Neural cell (in vitro differentiated cells): ENCODE data around the gene CPNE2. TPM values are rescaled to one million over a fixed set of nuclear protein-coding genes. Genes with fewer than 3 reads are reported as not detected.

Experiments
- H2AFZ ChIP-seq: fragments of 200-600, 300-800 bp; sonication (generic), shearing (Covaris generic); 2 replicates; pipeline ENCODE4 v1.6.0; 2014; ENCODE audit warnings: low read depth, mild to moderate bottlenecking, antibody characterized with exemption, low read length, moderate library complexity
- H3F3A ChIP-seq: fragments of 200-600 bp; shearing (Covaris generic); 2 replicates; pipeline ENCODE4 v1.6.1; 2016; ENCODE audit warnings: mild to moderate bottlenecking, moderate library complexity, mixed read lengths, antibody characterized with exemption, low read length; ENCODE audit not compliant: insufficient read depth, poor library complexity, severe bottlenecking
- H3K27ac ChIP-seq: fragments of 200-600, 300-800 bp; sonication (generic), shearing (Covaris generic); 2 replicates; pipeline ENCODE4 v1.5.1; 2014; ENCODE audit warnings: mild to moderate bottlenecking, low read length, moderate library complexity
- H3K27me3 ChIP-seq: fragments of 300-800, 200-600 bp; sonication (generic), shearing (Covaris generic); 2 replicates; pipeline ENCODE4 v1.6.0; 2014; ENCODE audit warnings: mild to moderate bottlenecking, low read depth, low read length, moderate library complexity; ENCODE audit not compliant: insufficient read depth
- H3K36me3 ChIP-seq: fragments of 300-800, 200-600 bp; sonication (generic), shearing (Covaris generic); 2 replicates; pipeline ENCODE4 v1.5.1; 2014; ENCODE audit warnings: mild to moderate bottlenecking, antibody characterized with exemption, low read length, moderate library complexity; ENCODE audit not compliant: insufficient read depth
- H3K4me2 ChIP-seq: fragments of 300-800, 200-600 bp; sonication (generic), shearing (Covaris generic); 2 replicates; pipeline ENCODE4 v1.6.0; 2014; ENCODE audit warnings: mild to moderate bottlenecking, low read length
- H3K4me3 ChIP-seq: fragments of 300-800, 200-600 bp; sonication (generic), shearing (Covaris generic); 2 replicates; pipeline ENCODE4 v1.5.1; 2014; ENCODE audit warnings: mild to moderate bottlenecking, low read length, moderate library complexity
- H3K79me2 ChIP-seq: fragments of 200-600 bp; shearing (Covaris generic); replicated peaks from 2 replicates; pipeline ENCODE4 v1.6.0; 2014; ENCODE audit warnings: mild to moderate bottlenecking, low read length, moderate library complexity; ENCODE audit not compliant: insufficient read depth
- H3K9ac ChIP-seq: fragments of 300-800, 200-600 bp; sonication (generic), shearing (Covaris generic); 2 replicates; pipeline ENCODE4 v1.6.1; 2016; ENCODE audit warnings: mild to moderate bottlenecking, low read length, mixed read lengths
- H3K9me2 ChIP-seq: fragments of 200-600 bp; shearing (Covaris generic); 2 replicates; pipeline ENCODE4 v1.6.1; 2016; ENCODE audit warnings: mild to moderate bottlenecking, low read length, mixed read lengths; ENCODE audit not compliant: insufficient read depth
- H3K9me3 ChIP-seq: fragments of 200-600, 300-800 bp; sonication (generic), shearing (Covaris generic); 2 replicates; pipeline ENCODE4 v1.6.1; 2016; ENCODE audit warnings: mild to moderate bottlenecking, mixed run types, low read length, moderate library complexity, mixed read lengths
- H4K20me1 ChIP-seq: fragments of 200-600 bp; shearing (Covaris generic); 2 replicates; pipeline ENCODE4 v1.6.1; 2016; ENCODE audit warnings: mild to moderate bottlenecking, mixed run types; ENCODE audit not compliant: insufficient read depth
- EP300 ChIP-seq: fragments of 450-650 bp; conservative IDR thresholded peaks from 2 replicates; pipeline ENCODE4 v1.6.1; 2014; ENCODE audit warnings: antibody characterized with exemption, mild to moderate bottlenecking, moderate library complexity; ENCODE audit not compliant: poor library complexity, severe bottlenecking
- EZH2 ChIP-seq: fragments of 200-600, 300-800 bp; shearing (Covaris generic), sonication (generic); IDR thresholded peaks from 2 replicates; pipeline ENCODE4 v1.6.1; 2014; ENCODE audit warnings: antibody characterized with exemption, low read length, borderline replicate concordance, mild to moderate bottlenecking; ENCODE audit not compliant: insufficient read depth, poor library complexity, severe bottlenecking
- MXI1 ChIP-seq: fragments of 450-650 bp; conservative IDR thresholded peaks from 2 replicates; pipeline ENCODE4 v1.6.1; 2014; ENCODE audit warnings: antibody characterized with exemption, mild to moderate bottlenecking; ENCODE audit not compliant: poor library complexity, severe bottlenecking
- POLR2AphosphoS5 ChIP-seq: IDR thresholded peaks from 2 replicates; pipeline ENCODE4 v1.6.1; 2012
- RAD21 ChIP-seq: fragments of 450-650 bp; conservative IDR thresholded peaks from 2 replicates; pipeline ENCODE4 v1.6.1; 2014; ENCODE audit warnings: antibody characterized with exemption, mild to moderate bottlenecking, moderate library complexity
- SMC3 ChIP-seq: fragments of 450-650 bp; conservative IDR thresholded peaks from 2 replicates; pipeline ENCODE4 v1.6.1; 2014; ENCODE audit warnings: antibody characterized with exemption, mild to moderate bottlenecking, moderate library complexity; ENCODE audit not compliant: poor library complexity
- TAF1 ChIP-seq: IDR thresholded peaks from 2 replicates; pipeline ENCODE4 v1.6.1; 2012; ENCODE audit warnings: low read depth
- polyA plus RNA-seq: library from polyadenylated mRNA; depleted of rRNA; stranded (reverse); fragments of >200 nt; gene quantifications from 2 replicates; pipeline ENCODE4 v1.2.3, GENCODE V29; 2014
- TF ChIP-seq, protein P1 (sequence below): IDR thresholded peaks from 2 replicates; pipeline ENCODE4 v1.6.1; 2012; ENCODE audit warnings: borderline replicate concordance
- TF ChIP-seq, protein P2 (sequence below): fragments of 450-650 bp; IDR thresholded peaks from 2 replicates; pipeline ENCODE4 v1.5.1; 2014; ENCODE audit warnings: antibody characterized with exemption, mild to moderate bottlenecking, moderate library complexity; ENCODE audit not compliant: poor library complexity, severe bottlenecking

The CPNE2 gene
- polyA plus RNA-seq, 1 donor from 2014 or later, result 18.6 TPM

DNA sequence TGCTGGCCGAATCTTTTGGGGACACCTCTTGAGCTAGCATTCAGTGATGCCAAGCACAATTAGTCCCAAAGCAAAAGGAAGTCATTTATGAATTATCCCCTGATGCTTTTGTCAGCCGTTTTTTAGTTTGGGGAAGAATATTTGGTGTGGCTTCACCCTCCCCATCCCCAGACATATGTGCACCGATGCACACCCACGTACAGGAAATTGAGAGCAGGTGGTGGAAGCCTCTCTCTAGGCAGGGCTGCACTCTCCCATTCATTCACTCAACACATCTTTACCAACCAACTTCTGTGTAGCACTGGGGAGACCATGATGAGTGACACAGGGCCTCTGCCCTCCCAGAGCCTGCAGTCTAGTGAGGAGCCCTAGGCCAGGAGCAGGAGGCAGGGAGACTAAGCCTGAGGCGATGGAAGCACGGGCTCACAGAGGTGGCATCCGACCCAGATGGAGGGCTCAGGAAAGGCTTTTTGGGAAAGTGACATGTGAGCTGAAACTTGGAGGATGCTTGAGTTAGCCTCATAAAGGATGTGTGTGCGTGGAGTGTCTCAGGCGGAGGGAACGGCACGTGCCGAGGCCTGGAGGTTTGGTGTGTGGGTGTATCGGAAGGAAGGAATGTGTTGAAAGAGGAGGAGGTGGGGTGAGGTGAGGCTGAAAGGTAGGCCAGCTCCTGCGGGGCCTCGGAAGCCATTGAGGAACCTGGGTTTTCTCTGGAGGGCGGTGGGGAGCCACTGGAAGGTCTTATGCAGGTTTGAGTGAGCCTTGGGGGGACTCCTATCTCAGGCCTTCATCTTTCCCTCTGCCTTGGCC lies 49.6 kb downstream of the CPNE2 start:
- Histone ChIP-seq H3F3A (no peaks in the 10 kb centered on the region), H3K9me3 (no peaks in the 10 kb centered on the region), H3K4me3 (no peak overlapping the region), H3K4me2 (no peak overlapping the region), H3K9ac (no peak overlapping the region), H3K79me2 (no peaks in the 10 kb centered on the region), H3K27ac (no peak overlapping the region), H2AFZ (no peak overlapping the region), H3K9me2 (no peaks in the 10 kb centered on the region), H3K27me3 (no peaks in the 10 kb centered on the region), H3K36me3 (no peaks in the 10 kb centered on the region), H4K20me1 (no peaks in the 10 kb centered on the region)
- no peak for TF ChIP-seq POLR2AphosphoS5

DNA sequence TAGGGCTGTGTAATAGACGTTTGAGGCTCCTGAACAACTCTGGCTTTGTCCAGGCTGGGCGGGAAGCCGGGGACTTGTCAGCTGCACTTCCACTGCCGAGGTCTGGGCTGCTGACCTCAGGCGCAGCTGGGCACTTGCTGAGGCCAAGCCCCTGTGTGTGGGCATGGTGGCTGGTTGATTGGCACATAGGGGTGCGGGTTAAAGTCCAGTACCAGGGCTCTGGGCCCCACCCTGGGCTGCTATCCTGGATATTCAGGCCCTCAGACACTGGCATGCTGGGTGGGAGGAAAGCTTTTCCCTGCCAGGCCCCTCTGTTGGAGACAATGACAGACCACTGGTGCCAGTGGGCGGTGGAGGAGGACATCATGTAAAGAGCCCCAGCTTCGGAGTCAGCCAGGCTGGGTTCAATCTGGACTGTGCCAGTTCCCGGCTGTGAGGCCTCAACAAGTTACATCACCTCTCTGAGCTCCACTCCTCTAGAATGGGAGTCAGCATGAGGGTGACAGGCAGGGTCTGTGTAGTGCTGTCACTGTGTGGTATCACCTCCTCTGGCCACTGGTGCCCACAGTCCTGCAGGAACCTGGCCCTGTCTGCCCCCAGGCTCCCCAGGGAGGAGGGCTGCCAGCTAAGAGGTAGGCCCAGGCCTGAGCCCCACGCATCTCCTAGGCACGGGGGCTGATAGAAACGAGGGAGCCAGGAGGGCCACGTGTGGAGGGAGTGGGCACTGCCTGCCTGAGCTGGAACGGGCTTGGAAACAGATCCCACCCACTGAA lies 51.0 kb downstream of the CPNE2 start:
- Histone ChIP-seq H2AFZ (no peak overlapping the region), H3K4me3 (no peak overlapping the region), H3K9me2 (no peaks in the 10 kb centered on the region), H3K27me3 (no peaks in the 10 kb centered on the region), H3K36me3 (no peaks in the 10 kb centered on the region), H3K27ac (no peak overlapping the region), H3F3A (no peaks in the 10 kb centered on the region), H3K9me3 (no peaks in the 10 kb centered on the region), H3K9ac (no peak overlapping the region), H3K79me2 (no peaks in the 10 kb centered on the region), H3K4me2 (no peak overlapping the region), H4K20me1 (no peaks in the 10 kb centered on the region)
- TF ChIP-seq RAD21, result no peak
- no peak for TF ChIP-seq MXI1
- TF ChIP-seq, protein P1, sequence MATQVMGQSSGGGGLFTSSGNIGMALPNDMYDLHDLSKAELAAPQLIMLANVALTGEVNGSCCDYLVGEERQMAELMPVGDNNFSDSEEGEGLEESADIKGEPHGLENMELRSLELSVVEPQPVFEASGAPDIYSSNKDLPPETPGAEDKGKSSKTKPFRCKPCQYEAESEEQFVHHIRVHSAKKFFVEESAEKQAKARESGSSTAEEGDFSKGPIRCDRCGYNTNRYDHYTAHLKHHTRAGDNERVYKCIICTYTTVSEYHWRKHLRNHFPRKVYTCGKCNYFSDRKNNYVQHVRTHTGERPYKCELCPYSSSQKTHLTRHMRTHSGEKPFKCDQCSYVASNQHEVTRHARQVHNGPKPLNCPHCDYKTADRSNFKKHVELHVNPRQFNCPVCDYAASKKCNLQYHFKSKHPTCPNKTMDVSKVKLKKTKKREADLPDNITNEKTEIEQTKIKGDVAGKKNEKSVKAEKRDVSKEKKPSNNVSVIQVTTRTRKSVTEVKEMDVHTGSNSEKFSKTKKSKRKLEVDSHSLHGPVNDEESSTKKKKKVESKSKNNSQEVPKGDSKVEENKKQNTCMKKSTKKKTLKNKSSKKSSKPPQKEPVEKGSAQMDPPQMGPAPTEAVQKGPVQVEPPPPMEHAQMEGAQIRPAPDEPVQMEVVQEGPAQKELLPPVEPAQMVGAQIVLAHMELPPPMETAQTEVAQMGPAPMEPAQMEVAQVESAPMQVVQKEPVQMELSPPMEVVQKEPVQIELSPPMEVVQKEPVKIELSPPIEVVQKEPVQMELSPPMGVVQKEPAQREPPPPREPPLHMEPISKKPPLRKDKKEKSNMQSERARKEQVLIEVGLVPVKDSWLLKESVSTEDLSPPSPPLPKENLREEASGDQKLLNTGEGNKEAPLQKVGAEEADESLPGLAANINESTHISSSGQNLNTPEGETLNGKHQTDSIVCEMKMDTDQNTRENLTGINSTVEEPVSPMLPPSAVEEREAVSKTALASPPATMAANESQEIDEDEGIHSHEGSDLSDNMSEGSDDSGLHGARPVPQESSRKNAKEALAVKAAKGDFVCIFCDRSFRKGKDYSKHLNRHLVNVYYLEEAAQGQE, result no peak
- no peak for TF ChIP-seq EZH2
- TF ChIP-seq, protein P2, sequence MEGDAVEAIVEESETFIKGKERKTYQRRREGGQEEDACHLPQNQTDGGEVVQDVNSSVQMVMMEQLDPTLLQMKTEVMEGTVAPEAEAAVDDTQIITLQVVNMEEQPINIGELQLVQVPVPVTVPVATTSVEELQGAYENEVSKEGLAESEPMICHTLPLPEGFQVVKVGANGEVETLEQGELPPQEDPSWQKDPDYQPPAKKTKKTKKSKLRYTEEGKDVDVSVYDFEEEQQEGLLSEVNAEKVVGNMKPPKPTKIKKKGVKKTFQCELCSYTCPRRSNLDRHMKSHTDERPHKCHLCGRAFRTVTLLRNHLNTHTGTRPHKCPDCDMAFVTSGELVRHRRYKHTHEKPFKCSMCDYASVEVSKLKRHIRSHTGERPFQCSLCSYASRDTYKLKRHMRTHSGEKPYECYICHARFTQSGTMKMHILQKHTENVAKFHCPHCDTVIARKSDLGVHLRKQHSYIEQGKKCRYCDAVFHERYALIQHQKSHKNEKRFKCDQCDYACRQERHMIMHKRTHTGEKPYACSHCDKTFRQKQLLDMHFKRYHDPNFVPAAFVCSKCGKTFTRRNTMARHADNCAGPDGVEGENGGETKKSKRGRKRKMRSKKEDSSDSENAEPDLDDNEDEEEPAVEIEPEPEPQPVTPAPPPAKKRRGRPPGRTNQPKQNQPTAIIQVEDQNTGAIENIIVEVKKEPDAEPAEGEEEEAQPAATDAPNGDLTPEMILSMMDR, result no peak
- no peak for TF ChIP-seq POLR2AphosphoS5
- TF ChIP-seq EP300, result no peak
- no peak for TF ChIP-seq SMC3
- no peak for TF ChIP-seq TAF1
